Epithelial cell of alveolus of lung (primary cell): ENCODE data around the gene LEUTX. TPM values are rescaled to one million over a fixed set of nuclear protein-coding genes. Genes with fewer than 3 reads are reported as not detected.

Experiments used
- total RNA-seq: library from RNA; depleted of rRNA; stranded (reverse); fragments of >200 nt; gene quantifications from 2 replicates; pipeline ENCODE4 v1.2.1, GENCODE V29; 2015

LEUTX gene
- not detected in 2 replicates for total RNA-seq

GRCh38 chr19:39778763-39779162, at the start of gene LEUTX:
Gene LEUTX, plus strand, starts transcription at chr19:39778854. Its CDS starts 67 bp downstream, at chr19:39778921.

GRCh38 chr19:39737891-39738290, 40.8 kb upstream of the LEUTX start, which contains the start of gene CLC:
Gene CLC, minus strand, starts transcription at chr19:39738029. Its CDS starts 77 bp downstream, at chr19:39737952.

GRCh38 chr19:39833464-39834286, 55.0 kb downstream of the LEUTX start, which contains the start of gene DYRK1B:
Gene DYRK1B, minus strand, starts transcription at chr19:39834162. Its CDS starts 2,295 bp downstream, at chr19:39831867.

Other genes starting within 250 kb of the LEUTX start
- 2.7 and 5.1 TPM in 2 replicates for gene EID2B, start 246.0 kb upstream of the LEUTX start, total RNA-seq
- 12.1 and 12.9 TPM in 2 replicates for gene EID2, start 238.7 kb upstream of the LEUTX start, total RNA-seq
- not detected in 2 replicates for gene LGALS13, start 176.3 kb upstream of the LEUTX start, total RNA-seq
- gene LGALS16, start 122.9 kb upstream of the LEUTX start, total RNA-seq = not detected in 2 replicates
- not detected in 2 replicates for gene LGALS14, start 74.4 kb upstream of the LEUTX start, total RNA-seq
- gene CLC, start 40.8 kb upstream of the LEUTX start, total RNA-seq = not detected in 2 replicates
- 11.5 and 27.9 TPM in 2 replicates for gene DYRK1B, start 55.3 kb downstream of the LEUTX start, total RNA-seq
- gene FBL, start 67.5 kb downstream of the LEUTX start, total RNA-seq = 161 and 277 TPM in 2 replicates
- gene FCGBP, start 155.8 kb downstream of the LEUTX start, total RNA-seq = under 0.01 TPM in 1 of 2 replicates, not detected in the other
- gene PSMC4, start 192.3 kb downstream of the LEUTX start, total RNA-seq = 95.4 and 153 TPM in 2 replicates
- gene ZNF546, start 218.2 kb downstream of the LEUTX start, total RNA-seq = 3.8 and 4.5 TPM in 2 replicates